K562 (cell line): ENCODE results near the gene ANAPC4. TPM values are rescaled to one million over a fixed set of nuclear protein-coding genes. Genes with fewer than 3 reads are reported as not detected.
A peak's percentile ranks its signal among the peaks of the same experiment; 100 is the strongest.

ENCODE experiments used
- ATAC-seq: fragments of 200-7000 bp; cut with Tn5 transposase; 3 replicates; pipeline ENCODE4 v1.9.1; 2020; ENCODE audit warnings: moderate library complexity
- BruUV-seq: library from RNA; stranded (reverse); fragments of 400-500 nt; replicated peaks from 2 replicates; lab custom pipeline; 2021; lab: Mats Ljungman, UMichigan
- CTCF ChIA-PET: fragments of 300-600 bp; formaldehyde crosslinking; extraction: SDS; loops from one replicate; lab custom pipeline; 2021; ENCODE audit warnings: low intra/inter-chr PET ratio; lab: Yijun Ruan, JAX
- POLR2A ChIA-PET: fragments of 300-600, 350-650 bp; sonication (Branson Sonifier 250); formaldehyde crosslinking; extraction: SDS; loops from one replicate; lab custom pipeline; 2021; ENCODE audit warnings: antibody characterized with exemption, inconsistent platforms; lab: Yijun Ruan, JAX
- DNase-seq, 4 experiments: peaks; one replicate each; pipeline versions ENCODE4 v3.0.0 to v3.0.0-alpha.2; 2011 to 2018; ENCODE audit warnings: low spot score in 3 of 4, mixed read lengths in 3 of 4; ENCODE audit errors: extremely low read depth in 1 of 4
- FAIRE-seq: peaks from 2 replicates; lab custom pipeline; 2011; peaks lifted over from hg19 to GRCh38; lab: Jason Lieb, UNC
- H2AFZ ChIP-seq: 2 replicates; pipeline ENCODE4 v1.6.0; 2011; ENCODE audit warnings: low read depth, low read length, control low read depth, inconsistent platforms
- H3K27ac ChIP-seq: fragments of 200-600 bp; 3 replicates; pipeline ENCODE4 v1.8.0; 2011; ENCODE audit warnings: low read depth, mild to moderate bottlenecking, control low read depth, inconsistent platforms, low read length, moderate library complexity, mixed read lengths; ENCODE audit errors: extremely low read depth
- H3K27me3 ChIP-seq, 2 experiments: fragments of 300-600 bp in 1 of 2; 2 replicates in 1 of 2; 3 replicates in 1 of 2; pipeline versions ENCODE4 v1.6.0 to v1.8.0; 2011; ENCODE audit warnings: inconsistent platforms in 2 of 2, low read length in 2 of 2, mild to moderate bottlenecking in 1 of 2, mixed read lengths in 1 of 2, moderate library complexity in 1 of 2; ENCODE audit not compliant: control insufficient read depth in 2 of 2, insufficient read depth in 2 of 2
- H3K36me3 ChIP-seq: fragments of 300-600 bp; 3 replicates; pipeline ENCODE4 v1.8.0; 2011; ENCODE audit warnings: mild to moderate bottlenecking, low read length, inconsistent platforms; ENCODE audit not compliant: control insufficient read depth, insufficient read depth
- H3K4me1 ChIP-seq, 2 experiments: fragments of 200-600 bp in 1 of 2; replicated peaks in 1 of 2; 2 replicates in 1 of 2; 3 replicates in 1 of 2; pipeline versions ENCODE4 v1.5.1 to v1.8.0; 2011; ENCODE audit warnings: inconsistent platforms in 2 of 2, low read length in 2 of 2, mild to moderate bottlenecking in 1 of 2, mixed read lengths in 1 of 2, moderate library complexity in 1 of 2; ENCODE audit not compliant: control insufficient read depth in 2 of 2, insufficient read depth in 2 of 2
- H3K4me2 ChIP-seq: 2 replicates; pipeline ENCODE4 v1.6.1; 2011; ENCODE audit warnings: low read length, control low read depth, inconsistent platforms, mixed read lengths; ENCODE audit not compliant: insufficient read depth
- H3K4me3 ChIP-seq: fragments of 200-600 bp; sonication (generic), shearing (Covaris generic); 2 replicates; pipeline ENCODE4 v1.5.1; 2016; ENCODE audit warnings: control low read depth, inconsistent platforms
- H3K79me2 ChIP-seq: fragments of 200-600 bp; 3 replicates; pipeline ENCODE4 v1.8.0; 2011; ENCODE audit warnings: low read length, inconsistent platforms; ENCODE audit not compliant: control insufficient read depth, insufficient read depth
- H3K9ac ChIP-seq, 2 experiments: 2 replicates each; pipeline versions ENCODE4 v1.6.0 to v1.6.1; 2011; ENCODE audit warnings: low read depth in 2 of 2, low read length in 2 of 2, control low read depth in 1 of 2, inconsistent platforms in 1 of 2, mild to moderate bottlenecking in 1 of 2, mixed read lengths in 1 of 2; ENCODE audit not compliant: insufficient read depth in 1 of 2
- H3K9me1 ChIP-seq: one replicate; pipeline ENCODE4 v1.6.0; 2011; ENCODE audit warnings: inconsistent platforms, mild to moderate bottlenecking, low read length, moderate library complexity; ENCODE audit not compliant: control insufficient read depth, insufficient read depth
- H3K9me3 ChIP-seq: replicated peaks from 2 replicates; pipeline ENCODE4 v1.5.1; 2011; ENCODE audit warnings: low read depth, low read length, inconsistent platforms; ENCODE audit not compliant: control insufficient read depth, insufficient read depth
- H4K20me1 ChIP-seq: replicated peaks from 2 replicates; pipeline ENCODE4 v1.6.1; 2011; ENCODE audit warnings: low read length, inconsistent platforms, mixed read lengths; ENCODE audit not compliant: control insufficient read depth, insufficient read depth
- KAT8 ChIP-seq: fragments of 450-650 bp; IDR thresholded peaks from 2 replicates; pipeline ENCODE4 v1.6.1; 2016; ENCODE audit warnings: low read depth, mild to moderate bottlenecking
- WGBS: fragments of 100-300 bp; shearing (Covaris generic); methylation state at CpG from one replicate; pipeline ENCODE4 v1.1.6; 2016; ENCODE audit warnings: low coverage, mixed read lengths; ENCODE audit not compliant: insufficient coverage; ENCODE audit errors: missing lambda C conversion rate; 5-methylcytosine and 5-hydroxymethylcytosine counted together
- in situ Hi-C: fragments of 300-500 bp; cut with MboI; formaldehyde crosslinking; loops from 4 replicates; pipeline ENCODE4 v1.15.0; 2018; ENCODE audit warnings: inconsistent platforms, mixed read lengths
- intact Hi-C: fragments of 100-400 bp; cut with micrococcal nuclease; formaldehyde crosslinking; loops from 2 replicates; pipeline ENCODE4 v1.14.2; 2022
- polyA plus RNA-seq, 8 experiments: library from polyadenylated mRNA; depleted of rRNA in 4 of 8; stranded (reverse) in 5 of 8; unstranded in 3 of 8; fragments of >200 nt; fragmentation: Nextera tagmentation in 2 of 8; fragmentation: Illumina TruSeq in 1 of 8; extraction: Ambion mirVana in 2 of 8; extraction: Trizol in 1 of 8; gene quantifications; 2 replicates each; pipeline versions ENCODE4 v1.2.1 to v1.2.3, GENCODE V29; 2011 to 2014; ENCODE audit warnings: inconsistent platforms in 1 of 8, missing spikeins in 1 of 8
- total RNA-seq, 7 experiments: library from RNA; depleted of rRNA in 6 of 7; stranded (reverse); fragments of >200 nt in 6 of 7; fragmentation: Illumina TruSeq in 2 of 7; extraction: Trizol in 2 of 7; gene quantifications; 2 replicates each; pipeline versions ENCODE4 v1.2.1 to v1.2.3, GENCODE V29; 2011 to 2021; ENCODE audit warnings: low replicate concordance in 1 of 7
- TF ChIP-seq, protein P1 (sequence below): fragments of 200-800 bp; sonication (Bioruptor generic); IDR thresholded peaks from 2 replicates; pipeline ENCODE4 v1.6.1; 2016; ENCODE audit warnings: missing genetic modification characterization, missing compliant biosample characterization

The ANAPC4 gene
- total and polyA plus RNA-seq, 9 of the 15 experiments (the other 6 are each of a cell fraction or from before 2014, with no cell fraction given): 23.9 to 47.0 (median 31.9) TPM

DNA sequence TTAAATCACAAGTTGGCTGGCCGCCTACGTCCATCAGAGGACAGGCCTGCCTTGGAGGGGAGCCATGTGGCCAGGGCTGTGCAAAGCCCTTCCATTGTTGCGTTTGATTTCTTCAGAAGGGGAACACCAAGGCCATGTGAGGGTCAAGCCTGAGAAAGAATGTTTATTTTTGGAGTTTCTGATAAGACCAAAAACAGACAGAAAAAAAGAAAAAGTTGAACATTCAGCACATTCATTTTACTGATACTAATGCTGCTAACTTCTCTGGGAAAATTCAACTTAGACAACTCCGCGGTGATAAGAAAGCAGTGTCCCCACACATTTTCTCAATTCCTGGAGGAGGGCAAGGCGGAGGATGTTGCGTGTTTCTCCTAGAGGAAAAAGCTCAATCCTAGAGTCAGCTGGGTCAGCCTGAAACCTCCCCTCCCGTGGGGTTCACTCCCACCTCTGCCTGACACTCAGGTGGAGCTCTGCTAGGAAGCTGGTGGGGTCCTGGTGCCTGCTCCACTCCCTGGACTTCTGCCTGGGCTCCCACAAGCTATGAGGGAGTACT, 63.5 kb downstream of the ANAPC4 start:
- Histone ChIP-seq H3K27ac (no peak overlapping the region), H3K9ac (no peak overlapping the region), H3K4me3 (no peak overlapping the region), H3K9me1 (no peaks in the 10 kb centered on the region), H4K20me1 (0 out of 2 replicates have a peak, but pooled peaks cover 5% of the 10 kb centered on the region), H3K79me2 (no peaks in the 10 kb centered on the region), H3K27me3 (peaks cover 15 to 39% of the 10 kb centered on the region in 2 experiments; a peak in 4 of 5 replicates), H3K4me2 (no peak overlapping the region)
- ChIA-PET CTCF (interaction anchor here (0.6 kb wide), 1 partner anchor 1597 kb away, joined by 3 read pairs; no protein-coding TSS in a partner anchor), POLR2A (interaction anchor here (1.1 kb wide), 1 partner anchor 10 kb away, joined by 3 read pairs; no protein-coding TSS in a partner anchor)
- ATAC-seq (peak; percentile 36; the same call in 1 of the 3 replicates), FAIRE-seq (no peak), DNase-seq (no peak)
- no TSS peak for BruUV-seq
- in situ Hi-C loops: loop anchor here (10.0 kb wide), 1 partner anchor 344 kb away; no protein-coding TSS in a partner anchor
- WGBS: 4% methylated on average over 6 of the region's 8 CpGs
- no peak for TF ChIP-seq KAT8
- TF ChIP-seq, protein P1, sequence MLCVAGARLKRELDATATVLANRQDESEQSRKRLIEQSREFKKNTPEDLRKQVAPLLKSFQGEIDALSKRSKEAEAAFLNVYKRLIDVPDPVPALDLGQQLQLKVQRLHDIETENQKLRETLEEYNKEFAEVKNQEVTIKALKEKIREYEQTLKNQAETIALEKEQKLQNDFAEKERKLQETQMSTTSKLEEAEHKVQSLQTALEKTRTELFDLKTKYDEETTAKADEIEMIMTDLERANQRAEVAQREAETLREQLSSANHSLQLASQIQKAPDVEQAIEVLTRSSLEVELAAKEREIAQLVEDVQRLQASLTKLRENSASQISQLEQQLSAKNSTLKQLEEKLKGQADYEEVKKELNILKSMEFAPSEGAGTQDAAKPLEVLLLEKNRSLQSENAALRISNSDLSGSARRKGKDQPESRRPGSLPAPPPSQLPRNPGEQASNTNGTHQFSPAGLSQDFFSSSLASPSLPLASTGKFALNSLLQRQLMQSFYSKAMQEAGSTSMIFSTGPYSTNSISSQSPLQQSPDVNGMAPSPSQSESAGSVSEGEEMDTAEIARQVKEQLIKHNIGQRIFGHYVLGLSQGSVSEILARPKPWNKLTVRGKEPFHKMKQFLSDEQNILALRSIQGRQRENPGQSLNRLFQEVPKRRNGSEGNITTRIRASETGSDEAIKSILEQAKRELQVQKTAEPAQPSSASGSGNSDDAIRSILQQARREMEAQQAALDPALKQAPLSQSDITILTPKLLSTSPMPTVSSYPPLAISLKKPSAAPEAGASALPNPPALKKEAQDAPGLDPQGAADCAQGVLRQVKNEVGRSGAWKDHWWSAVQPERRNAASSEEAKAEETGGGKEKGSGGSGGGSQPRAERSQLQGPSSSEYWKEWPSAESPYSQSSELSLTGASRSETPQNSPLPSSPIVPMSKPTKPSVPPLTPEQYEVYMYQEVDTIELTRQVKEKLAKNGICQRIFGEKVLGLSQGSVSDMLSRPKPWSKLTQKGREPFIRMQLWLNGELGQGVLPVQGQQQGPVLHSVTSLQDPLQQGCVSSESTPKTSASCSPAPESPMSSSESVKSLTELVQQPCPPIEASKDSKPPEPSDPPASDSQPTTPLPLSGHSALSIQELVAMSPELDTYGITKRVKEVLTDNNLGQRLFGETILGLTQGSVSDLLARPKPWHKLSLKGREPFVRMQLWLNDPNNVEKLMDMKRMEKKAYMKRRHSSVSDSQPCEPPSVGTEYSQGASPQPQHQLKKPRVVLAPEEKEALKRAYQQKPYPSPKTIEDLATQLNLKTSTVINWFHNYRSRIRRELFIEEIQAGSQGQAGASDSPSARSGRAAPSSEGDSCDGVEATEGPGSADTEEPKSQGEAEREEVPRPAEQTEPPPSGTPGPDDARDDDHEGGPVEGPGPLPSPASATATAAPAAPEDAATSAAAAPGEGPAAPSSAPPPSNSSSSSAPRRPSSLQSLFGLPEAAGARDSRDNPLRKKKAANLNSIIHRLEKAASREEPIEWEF (CRISPR knock-in tag): no peak
- TF ChIP-seq, all 486 proteins: peak for 0
- Histone ChIP-seq H2AFZ (no peak overlapping the region), H3K36me3 (no peaks in the 10 kb centered on the region), H3K4me1 (no peaks in the 10 kb centered on the region; a peak in 1 of 5 replicates), H3K9me3 (no peaks in the 10 kb centered on the region)
- intact Hi-C loops: loop anchor here (2.0 to 10.0 kb wide), 3 partner anchors 328 to 544 kb away; no protein-coding TSS in a partner anchor
